Upper lobe of left lung (tissue), 6 donors: ENCODE measurements around the gene NOL3. TPM values are rescaled to one million over a fixed set of nuclear protein-coding genes. Genes with fewer than 3 reads are reported as not detected.
"Not testable (repeated sequence)": the region's sequence is repeated elsewhere in the genome, so short reads cannot be mapped to it uniquely, and the experiment has no call there.

Experiments
- ATAC-seq, 2 donors: fragments of 200-7000 bp; cut with Tn5 transposase; one replicate each; pipeline ENCODE4 v1.9.1; 2022; ENCODE audit warnings: mild to moderate bottlenecking in 2 of 2, moderate library complexity in 2 of 2; ENCODE audit not compliant: low FRiP score in 2 of 2
- DNase-seq, 2 donors: peaks; one replicate each; pipeline ENCODE4 v3.0.0-alpha.2; 2019 to 2020
- H3K27ac ChIP-seq, 4 donors: fragments of 200-600 bp; sonication (generic); one replicate each; pipeline ENCODE4 v1.5.1; 2016 to 2019
- H3K27me3 ChIP-seq, 4 donors: fragments of 200-600 bp; sonication (generic); one replicate each; pipeline ENCODE4 v1.5.1; 2017 to 2019
- H3K36me3 ChIP-seq, 4 donors: fragments of 200-600 bp; sonication (generic); one replicate each; pipeline ENCODE4 v1.5.1; 2016 to 2019
- H3K4me1 ChIP-seq, 4 donors: fragments of 200-600 bp; sonication (generic); one replicate each; pipeline ENCODE4 v1.5.1; 2018 to 2019
- H3K4me3 ChIP-seq, 4 donors: fragments of 200-600 bp; sonication (generic); one replicate each; pipeline ENCODE4 v1.5.1; 2017 to 2019; ENCODE audit warnings: mild to moderate bottlenecking in 2 of 4, moderate library complexity in 1 of 4
- H3K9me3 ChIP-seq, 4 donors: fragments of 200-600 bp; sonication (generic); one replicate each; pipeline ENCODE4 v1.5.1; 2018 to 2019
- CTCF ChIP-seq, 6 experiments: fragments of 450-650 bp in 4 of 6; fragments of 200-600 bp in 2 of 6; sonication (generic) in 2 of 6; IDR thresholded peaks; one replicate each; pipeline ENCODE4 v1.5.1; 2016 to 2019; ENCODE audit warnings: antibody characterized with exemption in 6 of 6
- EP300 ChIP-seq, 4 donors: sonication (generic); formaldehyde crosslinking; IDR thresholded peaks; one replicate each; pipeline ENCODE4 v1.5.1; 2017; ENCODE audit warnings: antibody characterized with exemption in 4 of 4, control low read depth in 2 of 4
- POLR2A ChIP-seq, 4 donors: fragments of 450-650 bp; IDR thresholded peaks; one replicate each; pipeline ENCODE4 v1.5.1; 2016 to 2017; ENCODE audit warnings: antibody characterized with exemption in 4 of 4, mild to moderate bottlenecking in 2 of 4
- POLR2AphosphoS5 ChIP-seq, 2 donors: sonication (generic); formaldehyde crosslinking; IDR thresholded peaks; one replicate each; pipeline ENCODE4 v1.5.1; 2017; ENCODE audit warnings: antibody characterized with exemption in 2 of 2
- WGBS, 2 donors: methylation state at CpG; one replicate each; pipeline ENCODE4 v1.1.5; 2017 to 2018; 5-methylcytosine and 5-hydroxymethylcytosine counted together
- total RNA-seq, 6 donors: library from RNA; depleted of rRNA in 4 of 6; stranded (reverse); fragments of >200 nt in 4 of 6; gene quantifications; one replicate each; pipeline versions ENCODE4 v1.1.0 to v1.2.1, GENCODE V29; 2016 to 2021
- donor health status: DM: no; HTN: no; CAD: no; lungs with moderate emphysema.
- donor health status: DM: no; HTN: yes; CAD: no; lungs with severe emphysema.

Gene NOL3
- total RNA-seq, result 100 to 1,000 TPM in 1 of 6 donors, 10 to 100 TPM in 5; 36.5 to 135 (median 58.0) TPM

- Histone ChIP-seq H3K4me1 (peaks cover 43 to 67% (median 64%) of the 10 kb centered on the region in 4 donors), H3K27ac (peak within 1 kb of the TSS; percentile 87 to 96 (median 93)), H3K36me3 (peaks cover 0 to 2% (median 1%) of the 10 kb centered on the region in 4 donors), H3K4me3 (peak within 1 kb of the TSS; percentile 19 to 57 (median 47)), H3K9me3 (no peaks in the 10 kb centered on the region), H3K27me3 (peaks cover 0 to 17% (median 5%) of the 10 kb centered on the region in 4 donors)
- DNase-seq, result peak; percentile 90 to 96
- TF ChIP-seq POLR2A (IDR thresholded peaks at IDR 0.05) (peak in 2 of 4 donors; percentile 37 to 55), EP300 (IDR thresholded peaks at IDR 0.05) (peak in 1 of 4 donors; percentile 16), CTCF (IDR thresholded peaks at IDR 0.05) (peak in 2 of 6 experiments; percentile 3 to 41), POLR2AphosphoS5 (IDR thresholded peaks at IDR 0.05) (peak; percentile 56 to 61)
- WGBS, 2 donors, result 0% methylated on average over 13 to 15 of the region's 50 CpGs
- ATAC-seq, result peak; percentile 75 to 77
Measured at GRCh38 chr16:67170168-67170948, at the start of gene NOL3. NOL3 (plus strand) TSS chr16:67170538.

GRCh38 chr16:67122799-67123198, 47.5 kb upstream of the NOL3 start:
- H3K27me3 ChIP-seq, result not testable (repeated sequence)

GRCh38 chr16:67128417-67128816, 41.9 kb upstream of the NOL3 start:
- H3K36me3 ChIP-seq, result peaks cover 13 to 60% (median 51%) of the 10 kb centered on the region in 4 donors
- H3K4me1 ChIP-seq, result no peaks in the 10 kb centered on the region
- no peak overlapping the region for H3K27ac ChIP-seq
- H3K27me3 ChIP-seq, result no peaks in the 10 kb centered on the region
- no peak overlapping the region for H3K4me3 ChIP-seq
- H3K9me3 ChIP-seq, result no peaks in the 10 kb centered on the region
- ATAC-seq (no peak), DNase-seq (no peak)
- TF ChIP-seq CTCF (IDR thresholded peaks at IDR 0.05) (no peak), POLR2A (IDR thresholded peaks at IDR 0.05) (no peak), EP300 (IDR thresholded peaks at IDR 0.05) (no peak)

More at GRCh38 chr16:67122799-67123198, 47.5 kb upstream of the NOL3 start:
- 95 to 99% methylated on average over 5 of the region's 5 CpGs for WGBS, 2 donors
- not testable (repeated sequence) for DNase-seq, H3K9me3 ChIP-seq, H3K4me3 ChIP-seq, ATAC-seq, H3K27ac ChIP-seq, H3K4me1 ChIP-seq
- peaks cover 5 to 61% (median 50%) of the 10 kb centered on the region in 4 donors for H3K36me3 ChIP-seq

GRCh38 chr16:67128887-67129286, 41.5 kb upstream of the NOL3 start:
- WGBS, 2 donors, result 93 to 98% methylated on average over 3 of the region's 3 CpGs
- no peak overlapping the region for H3K27ac ChIP-seq
- no peaks in the 10 kb centered on the region for H3K27me3 ChIP-seq
- H3K9me3 ChIP-seq, result no peaks in the 10 kb centered on the region
- no peak for ATAC-seq
- no peak for DNase-seq
- H3K4me3 ChIP-seq, result no peak overlapping the region
- TF ChIP-seq CTCF (IDR thresholded peaks at IDR 0.05), result no peak
- TF ChIP-seq POLR2AphosphoS5 (IDR thresholded peaks at IDR 0.05), result no peak
- TF ChIP-seq POLR2A (IDR thresholded peaks at IDR 0.05), result no peak
- TF ChIP-seq EP300 (IDR thresholded peaks at IDR 0.05), result no peak
- H3K4me1 ChIP-seq, result no peaks in the 10 kb centered on the region
- H3K36me3 ChIP-seq, result peaks cover 13 to 60% (median 50%) of the 10 kb centered on the region in 4 donors

GRCh38 chr16:67129422-67129821, 40.9 kb upstream of the NOL3 start:
- H3K27me3 ChIP-seq, result no peaks in the 10 kb centered on the region
- ATAC-seq (no peak), DNase-seq (no peak)
- peaks cover 15 to 63% (median 51%) of the 10 kb centered on the region in 4 donors for H3K36me3 ChIP-seq
- H3K9me3 ChIP-seq, result no peaks in the 10 kb centered on the region
- H3K4me3 ChIP-seq, result no peak overlapping the region
- TF ChIP-seq CTCF (IDR thresholded peaks at IDR 0.05), result no peak
- TF ChIP-seq EP300 (IDR thresholded peaks at IDR 0.05), result no peak
- TF ChIP-seq POLR2AphosphoS5 (IDR thresholded peaks at IDR 0.05), result no peak
- TF ChIP-seq POLR2A (IDR thresholded peaks at IDR 0.05), result no peak
- no peak overlapping the region for H3K27ac ChIP-seq
- 89 to 97% methylated on average over 3 of the region's 3 CpGs for WGBS, 2 donors
- H3K4me1 ChIP-seq, result no peaks in the 10 kb centered on the region
